ENCODE results near the gene KCTD12.

Gene KCTD12

GRCh38 chr13:76852986-76853385 is 33.2 kb downstream of the KCTD12 start:
- DNase-seq = no peak

GRCh38 chr13:76851961-76852360 is 34.2 kb downstream of the KCTD12 start:
- DNase-seq = no peak

GRCh38 chr13:76849493-76849892 is 36.7 kb downstream of the KCTD12 start:
- no peak for DNase-seq

DNA sequence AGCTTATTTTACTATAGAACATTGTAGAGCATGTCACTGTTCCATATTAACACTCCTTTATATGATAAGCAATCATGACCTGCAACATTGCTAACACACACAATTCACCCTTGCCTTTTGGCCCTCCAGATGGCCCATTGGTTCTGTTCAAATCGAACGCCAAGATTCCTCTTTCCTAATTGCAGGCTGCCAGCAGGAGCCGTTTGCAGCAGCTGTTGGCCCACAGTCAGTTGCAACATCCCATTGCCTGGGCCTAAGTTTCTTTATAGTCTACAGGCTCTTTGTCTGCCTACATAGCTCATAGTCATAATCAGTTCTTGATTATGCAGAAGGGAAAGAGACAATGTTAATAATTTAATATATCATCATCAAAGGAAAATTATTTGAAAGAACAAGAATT is 37.6 kb downstream of the KCTD12 start:
- DNase-seq = no peak

GRCh38 chr13:76846363-76846762 is 39.8 kb downstream of the KCTD12 start:
- DNase-seq = no peak

GRCh38 chr13:76845865-76846264 is 40.3 kb downstream of the KCTD12 start:
- no peak for DNase-seq

DNA sequence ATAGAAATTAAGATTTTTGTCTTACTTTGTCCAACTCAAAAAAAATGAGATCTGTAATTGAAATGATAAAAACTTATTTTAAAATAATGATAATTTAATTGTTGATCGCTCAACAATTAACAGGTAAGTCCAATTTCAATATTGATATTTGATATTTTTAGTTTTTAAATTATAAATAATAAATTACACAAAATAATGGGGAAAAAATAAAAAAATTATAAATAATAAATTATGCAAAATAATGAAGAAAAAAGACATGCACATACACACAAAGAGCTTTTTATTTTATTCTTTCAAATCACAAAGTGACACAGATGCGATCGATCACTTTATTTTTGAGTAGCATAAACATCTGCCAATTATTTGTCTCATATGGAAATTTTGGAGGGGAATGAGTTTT is 40.8 kb downstream of the KCTD12 start:
- DNase-seq = no peak

GRCh38 chr13:76837801-76838200 is 48.4 kb downstream of the KCTD12 start:
- no peak for DNase-seq

DNA sequence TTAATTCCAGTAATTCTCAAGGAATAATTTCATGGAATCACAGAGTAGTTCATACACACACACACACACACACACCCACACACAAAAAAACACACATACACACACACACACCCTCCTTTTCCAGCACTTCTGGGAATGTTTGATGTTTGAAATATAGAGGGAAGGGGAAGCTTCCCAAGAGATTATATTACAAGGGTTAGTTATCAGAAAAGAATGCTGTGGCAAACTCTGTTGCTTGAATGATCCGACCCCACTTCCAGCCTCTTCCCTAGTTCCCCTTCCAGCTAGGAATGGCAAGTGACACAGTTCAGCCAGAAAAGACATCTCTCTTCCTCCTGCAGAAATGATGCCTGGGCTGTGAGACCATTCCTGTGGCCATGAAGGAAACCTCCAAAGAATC is 49.9 kb downstream of the KCTD12 start:
- DNase-seq = no peak

DNA sequence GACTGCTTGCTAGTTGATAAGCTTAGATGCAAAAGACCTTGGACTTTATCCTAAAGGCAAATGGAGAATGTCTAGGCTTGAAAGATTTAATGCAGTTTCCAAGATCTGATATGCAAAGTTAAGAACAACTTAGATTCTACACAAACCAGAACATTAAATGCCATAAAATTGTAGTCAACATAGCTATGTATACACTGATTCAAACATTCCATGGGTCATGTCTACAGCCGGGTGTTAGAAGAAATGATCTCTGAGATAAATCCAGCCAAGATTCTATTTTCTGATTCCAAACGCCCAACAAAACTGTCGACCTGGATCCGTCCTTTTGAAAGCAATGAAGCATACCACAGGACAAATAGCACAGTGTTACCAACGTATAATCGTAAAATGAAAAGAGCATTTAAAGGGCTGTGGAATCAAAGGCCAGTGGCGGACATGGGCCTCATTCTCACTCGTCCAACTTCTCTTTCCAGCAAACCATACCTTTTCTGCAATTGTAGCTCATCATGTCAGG is 52.7 kb downstream of the KCTD12 start:
- DNase-seq = no peak

DNA sequence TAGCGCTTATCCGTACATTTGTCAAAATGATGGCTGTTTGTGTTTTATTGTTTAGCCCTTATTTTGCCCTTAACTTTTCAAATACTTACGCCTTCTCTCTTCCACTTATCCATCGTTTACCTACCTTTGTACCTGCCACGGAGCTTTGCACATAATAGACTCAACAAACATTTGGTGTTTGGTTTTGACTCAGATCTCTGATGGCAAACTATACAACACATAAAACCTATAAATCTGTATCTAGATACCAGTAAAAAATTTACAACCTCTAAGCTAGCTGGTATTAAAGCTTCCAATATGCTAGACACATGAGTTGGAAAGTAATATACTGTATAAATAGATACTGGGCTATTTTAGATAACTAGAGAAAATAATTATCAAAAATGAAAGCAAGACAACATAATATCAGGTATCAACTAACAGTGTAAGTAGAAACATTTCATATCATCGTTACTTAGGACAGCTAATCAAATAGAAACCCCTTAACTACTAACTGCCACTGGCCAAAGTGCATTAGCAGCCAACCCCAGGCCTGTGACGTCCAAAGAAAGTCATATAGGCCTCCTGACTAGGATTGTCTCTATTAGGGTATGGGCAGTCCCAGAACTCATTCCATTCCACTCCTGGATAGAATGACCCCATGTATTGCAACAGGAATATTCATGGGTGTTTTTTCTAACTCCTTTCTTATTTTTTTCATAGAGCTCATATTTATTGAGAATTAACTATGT is 53.8 kb downstream of the KCTD12 start:
- no peak for DNase-seq

GRCh38 chr13:76830805-76831204 is 55.4 kb downstream of the KCTD12 start:
- no peak for DNase-seq
